K562 (cell line): Measurements from ENCODE around the gene NLRP6. TPM values are rescaled to one million over a fixed set of nuclear protein-coding genes. Genes with fewer than 3 reads are reported as not detected.

Experiments used
- CHCHD3 ChIP-seq: fragments of 250-450 bp; sonication (Bioruptor Pico); IDR thresholded peaks from 2 replicates; pipeline ENCODE4 v2.1.2; 2022; ENCODE audit warnings: mild to moderate bottlenecking
- CTBP1 ChIP-seq: fragments of 450-650 bp; IDR thresholded peaks from 2 replicates; pipeline ENCODE4 v1.6.1; 2016; ENCODE audit warnings: borderline replicate concordance
- ETV5 ChIP-seq: sonication (generic); formaldehyde crosslinking; IDR thresholded peaks from 2 replicates; pipeline ENCODE4 v1.4.0; 2020; ENCODE audit warnings: low read depth, mild to moderate bottlenecking, missing genetic modification reagents
- KAT8 ChIP-seq: fragments of 450-650 bp; IDR thresholded peaks from 2 replicates; pipeline ENCODE4 v1.6.1; 2016; ENCODE audit warnings: low read depth, mild to moderate bottlenecking
- MAZ ChIP-seq, 2 experiments: fragments of 450-650 bp in 1 of 2; sonication (generic) in 1 of 2; formaldehyde crosslinking; IDR thresholded peaks in 1 of 2; conservative IDR thresholded peaks in 1 of 2; 2 replicates each; pipeline versions ENCODE4 v1.4.0 to v1.5.0; 2020; ENCODE audit warnings: mild to moderate bottlenecking in 1 of 2, missing genetic modification reagents in 1 of 2
- MYNN ChIP-seq, 2 experiments: sonication (generic); formaldehyde crosslinking in 1 of 2; IDR thresholded peaks; 2 replicates each; pipeline versions ENCODE4 v1.5.0 to v1.6.1; 2016 to 2020; ENCODE audit warnings: antibody characterized with exemption in 1 of 2, missing genetic modification reagents in 1 of 2
- POLR2AphosphoS2 ChIP-seq: IDR thresholded peaks from 2 replicates; pipeline ENCODE4 v1.6.1; 2012; ENCODE audit warnings: low read length, improper control_type of control experiment
- POLR2H ChIP-seq: IDR thresholded peaks from 2 replicates; pipeline ENCODE4 v1.6.1; 2016; ENCODE audit warnings: missing genetic modification characterization, low read depth, mild to moderate bottlenecking, control low read depth, missing compliant biosample characterization, moderate library complexity
- PRMT5 ChIP-seq: sonication (generic); formaldehyde crosslinking; IDR thresholded peaks from 2 replicates; pipeline ENCODE4 v1.5.0; 2020; ENCODE audit warnings: missing genetic modification reagents
- SP1 ChIP-seq: sonication (generic); formaldehyde crosslinking; IDR thresholded peaks from 2 replicates; pipeline ENCODE4 v1.8.1; 2022; ENCODE audit warnings: mild to moderate bottlenecking, missing genetic modification reagents
- SPI1 ChIP-seq: IDR thresholded peaks from 2 replicates; pipeline ENCODE4 v1.6.1; 2011; ENCODE audit warnings: low read depth, low read length, control low read depth, borderline replicate concordance
- TOE1 ChIP-seq, 2 experiments: fragments of 450-650 bp in 1 of 2; sonication (generic) in 1 of 2; formaldehyde crosslinking in 1 of 2; IDR thresholded peaks; 2 replicates each; pipeline versions ENCODE4 v1.7.1 to v1.8.0; 2016 to 2022; ENCODE audit warnings: borderline replicate concordance in 2 of 2, mild to moderate bottlenecking in 2 of 2, antibody characterized with exemption in 1 of 2, inconsistent platforms in 1 of 2, low read depth in 1 of 2, missing genetic modification reagents in 1 of 2, moderate library complexity in 1 of 2
- ZNF347 ChIP-seq: fragments of 450-650 bp; formaldehyde crosslinking; IDR thresholded peaks from 2 replicates; pipeline ENCODE4 v1.4.0; 2020; ENCODE audit warnings: low read depth, mild to moderate bottlenecking, moderate library complexity
- polyA plus RNA-seq, 8 experiments: library from polyadenylated mRNA; depleted of rRNA in 4 of 8; stranded (reverse) in 5 of 8; unstranded in 3 of 8; fragments of >200 nt; fragmentation: Nextera tagmentation in 2 of 8; fragmentation: Illumina TruSeq in 1 of 8; extraction: Ambion mirVana in 2 of 8; extraction: Trizol in 1 of 8; gene quantifications; 2 replicates each; pipeline versions ENCODE4 v1.2.1 to v1.2.3, GENCODE V29; 2011 to 2014; ENCODE audit warnings: inconsistent platforms in 1 of 8, missing spikeins in 1 of 8
- total RNA-seq, 7 experiments: library from RNA; depleted of rRNA in 6 of 7; stranded (reverse); fragments of >200 nt in 6 of 7; fragmentation: Illumina TruSeq in 2 of 7; extraction: Trizol in 2 of 7; gene quantifications; 2 replicates each; pipeline versions ENCODE4 v1.2.1 to v1.2.3, GENCODE V29; 2011 to 2021; ENCODE audit warnings: low replicate concordance in 1 of 7
- TF ChIP-seq, protein P1 (sequence below): sonication (generic); formaldehyde crosslinking; IDR thresholded peaks from 2 replicates; pipeline ENCODE4 v1.4.0; 2020; ENCODE audit warnings: mild to moderate bottlenecking, missing genetic modification reagents
- TF ChIP-seq, protein P2 (sequence below), 2 experiments: IDR thresholded peaks; 2 replicates each; pipeline ENCODE4 v1.6.1; 2012; ENCODE audit warnings: improper control_type of control experiment in 2 of 2, low read depth in 2 of 2, low read length in 2 of 2, borderline replicate concordance in 1 of 2
- TF ChIP-seq, protein P3 (sequence below): fragments of 450-650 bp; formaldehyde crosslinking; IDR thresholded peaks from 2 replicates; pipeline ENCODE4 v1.4.0; 2020; ENCODE audit warnings: mild to moderate bottlenecking, mixed read lengths
- TF ChIP-seq, protein P4 (sequence below): fragments of 450-650 bp; formaldehyde crosslinking; IDR thresholded peaks from 2 replicates; pipeline ENCODE4 v1.4.0; 2020; ENCODE audit warnings: mild to moderate bottlenecking, moderate library complexity

Gene NLRP6
- total and polyA plus RNA-seq, 9 of the 15 experiments (the other 6 are each of a cell fraction or from before 2014, with no cell fraction given): 0.03 to 0.18 (median 0.15) TPM; not detected in 5

DNA sequence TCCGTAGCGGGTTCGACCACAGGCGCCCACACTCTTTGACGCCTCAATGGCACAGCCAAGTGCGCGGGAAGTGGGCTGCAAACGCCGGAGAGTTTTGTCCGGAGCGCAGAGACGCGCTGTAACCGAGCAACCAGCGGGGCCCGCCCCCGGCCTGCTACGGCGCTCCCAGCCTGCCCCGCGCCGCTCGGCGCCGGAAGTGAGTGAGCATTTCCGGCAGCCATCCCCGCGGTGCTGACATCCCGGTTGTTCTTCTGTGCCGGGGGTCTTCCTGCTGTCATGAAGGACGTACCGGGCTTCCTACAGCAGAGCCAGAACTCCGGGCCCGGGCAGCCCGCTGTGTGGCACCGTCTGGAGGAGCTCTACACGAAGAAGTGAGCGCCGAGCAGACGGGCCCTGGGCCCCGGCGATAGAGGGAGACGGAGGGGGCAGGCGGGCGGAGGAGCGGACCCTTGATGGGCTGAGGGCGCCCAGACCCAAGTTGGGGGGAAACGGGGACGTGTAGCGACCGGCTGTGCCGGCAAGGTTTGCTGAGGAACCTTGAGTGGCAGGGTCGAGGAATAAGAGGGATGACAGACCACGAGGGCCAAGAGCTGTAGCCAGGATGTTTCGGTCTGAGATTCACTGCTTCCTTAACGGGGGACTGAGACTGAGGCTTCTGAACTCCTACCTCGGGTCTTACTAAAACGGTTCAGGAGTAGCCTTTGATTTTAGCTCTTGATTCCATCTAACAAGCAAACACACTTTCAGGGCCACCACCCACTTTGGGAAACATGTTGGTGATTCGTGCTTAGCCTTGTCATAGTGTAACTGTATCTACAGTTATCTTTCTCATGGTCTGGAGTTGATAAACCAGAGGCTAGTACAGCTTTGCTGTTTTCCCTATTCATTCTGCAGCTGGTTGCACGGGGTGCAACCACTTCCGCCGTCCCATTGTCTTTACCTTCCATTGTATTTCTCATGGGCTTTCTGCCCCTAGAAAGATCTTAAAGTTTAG is 41.1 kb upstream of the NLRP6 start, which contains the start of gene PSMD13 (continued):
- TF ChIP-seq, protein P1, sequence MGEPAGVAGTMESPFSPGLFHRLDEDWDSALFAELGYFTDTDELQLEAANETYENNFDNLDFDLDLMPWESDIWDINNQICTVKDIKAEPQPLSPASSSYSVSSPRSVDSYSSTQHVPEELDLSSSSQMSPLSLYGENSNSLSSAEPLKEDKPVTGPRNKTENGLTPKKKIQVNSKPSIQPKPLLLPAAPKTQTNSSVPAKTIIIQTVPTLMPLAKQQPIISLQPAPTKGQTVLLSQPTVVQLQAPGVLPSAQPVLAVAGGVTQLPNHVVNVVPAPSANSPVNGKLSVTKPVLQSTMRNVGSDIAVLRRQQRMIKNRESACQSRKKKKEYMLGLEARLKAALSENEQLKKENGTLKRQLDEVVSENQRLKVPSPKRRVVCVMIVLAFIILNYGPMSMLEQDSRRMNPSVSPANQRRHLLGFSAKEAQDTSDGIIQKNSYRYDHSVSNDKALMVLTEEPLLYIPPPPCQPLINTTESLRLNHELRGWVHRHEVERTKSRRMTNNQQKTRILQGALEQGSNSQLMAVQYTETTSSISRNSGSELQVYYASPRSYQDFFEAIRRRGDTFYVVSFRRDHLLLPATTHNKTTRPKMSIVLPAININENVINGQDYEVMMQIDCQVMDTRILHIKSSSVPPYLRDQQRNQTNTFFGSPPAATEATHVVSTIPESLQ (CRISPR knock-in tag): 0 out of 2 replicates have a peak, but pooled peaks have one; percentile 50
- TF ChIP-seq SP1 (CRISPR knock-in tag) (peak; percentile 79), TOE1 (IDR thresholded peaks at IDR 0.05; ENCODE audit: borderline replicate concordance) (peak; percentile 9; the same call in 1 of the 2 replicates), TOE1 (CRISPR knock-in tag; IDR thresholded peaks at IDR 0.05; ENCODE audit: borderline replicate concordance, low read depth) (peak; percentile 16; the same call in 1 of the 2 replicates), ZNF347 (CRISPR knock-in tag) (no peak), KAT8 (no peak), CHCHD3 (CRISPR knock-in tag) (no peak), POLR2AphosphoS2 (peak; percentile 40; the same call in 1 of the 2 replicates), ETV5 (CRISPR knock-in tag) (peak; percentile 89), POLR2H (tag) (0 out of 2 replicates have a peak, but pooled peaks have one; percentile 7), MAZ (CRISPR knock-in tag; conservative IDR thresholded peaks at IDR 0.05 in 1 of 2, IDR thresholded peaks at IDR 0.05 in 1 of 2) (peak; percentile 55 to 65; a peak in 3 of 4 replicates), MYNN (IDR thresholded peaks at IDR 0.05) (no peak), MYNN (CRISPR knock-in tag; IDR thresholded peaks at IDR 0.05) (no peak), SPI1 (0 out of 2 replicates have a peak, but pooled peaks have one; percentile 38), CTBP1 (peak; percentile 45; the same call in 1 of the 2 replicates), PRMT5 (CRISPR knock-in tag) (no peak)
- TF ChIP-seq, protein P2, sequence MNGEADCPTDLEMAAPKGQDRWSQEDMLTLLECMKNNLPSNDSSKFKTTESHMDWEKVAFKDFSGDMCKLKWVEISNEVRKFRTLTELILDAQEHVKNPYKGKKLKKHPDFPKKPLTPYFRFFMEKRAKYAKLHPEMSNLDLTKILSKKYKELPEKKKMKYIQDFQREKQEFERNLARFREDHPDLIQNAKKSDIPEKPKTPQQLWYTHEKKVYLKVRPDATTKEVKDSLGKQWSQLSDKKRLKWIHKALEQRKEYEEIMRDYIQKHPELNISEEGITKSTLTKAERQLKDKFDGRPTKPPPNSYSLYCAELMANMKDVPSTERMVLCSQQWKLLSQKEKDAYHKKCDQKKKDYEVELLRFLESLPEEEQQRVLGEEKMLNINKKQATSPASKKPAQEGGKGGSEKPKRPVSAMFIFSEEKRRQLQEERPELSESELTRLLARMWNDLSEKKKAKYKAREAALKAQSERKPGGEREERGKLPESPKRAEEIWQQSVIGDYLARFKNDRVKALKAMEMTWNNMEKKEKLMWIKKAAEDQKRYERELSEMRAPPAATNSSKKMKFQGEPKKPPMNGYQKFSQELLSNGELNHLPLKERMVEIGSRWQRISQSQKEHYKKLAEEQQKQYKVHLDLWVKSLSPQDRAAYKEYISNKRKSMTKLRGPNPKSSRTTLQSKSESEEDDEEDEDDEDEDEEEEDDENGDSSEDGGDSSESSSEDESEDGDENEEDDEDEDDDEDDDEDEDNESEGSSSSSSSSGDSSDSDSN (IDR thresholded peaks at IDR 0.05; ENCODE audit: borderline replicate concordance in 1 of 2, low read depth in 2 of 2, low read length in 2 of 2): peak in 1 of 2 experiments; percentile 48; a peak in 1 of 4 replicates
- TF ChIP-seq, protein P3, sequence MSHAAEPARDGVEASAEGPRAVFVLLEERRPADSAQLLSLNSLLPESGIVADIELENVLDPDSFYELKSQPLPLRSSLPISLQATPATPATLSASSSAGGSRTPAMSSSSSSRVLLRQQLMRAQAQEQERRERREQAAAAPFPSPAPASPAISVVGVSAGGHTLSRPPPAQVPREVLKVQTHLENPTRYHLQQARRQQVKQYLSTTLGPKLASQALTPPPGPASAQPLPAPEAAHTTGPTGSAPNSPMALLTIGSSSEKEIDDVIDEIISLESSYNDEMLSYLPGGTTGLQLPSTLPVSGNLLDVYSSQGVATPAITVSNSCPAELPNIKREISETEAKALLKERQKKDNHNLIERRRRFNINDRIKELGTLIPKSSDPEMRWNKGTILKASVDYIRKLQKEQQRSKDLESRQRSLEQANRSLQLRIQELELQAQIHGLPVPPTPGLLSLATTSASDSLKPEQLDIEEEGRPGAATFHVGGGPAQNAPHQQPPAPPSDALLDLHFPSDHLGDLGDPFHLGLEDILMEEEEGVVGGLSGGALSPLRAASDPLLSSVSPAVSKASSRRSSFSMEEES (CRISPR knock-in tag): no peak
- TF ChIP-seq, protein P4, sequence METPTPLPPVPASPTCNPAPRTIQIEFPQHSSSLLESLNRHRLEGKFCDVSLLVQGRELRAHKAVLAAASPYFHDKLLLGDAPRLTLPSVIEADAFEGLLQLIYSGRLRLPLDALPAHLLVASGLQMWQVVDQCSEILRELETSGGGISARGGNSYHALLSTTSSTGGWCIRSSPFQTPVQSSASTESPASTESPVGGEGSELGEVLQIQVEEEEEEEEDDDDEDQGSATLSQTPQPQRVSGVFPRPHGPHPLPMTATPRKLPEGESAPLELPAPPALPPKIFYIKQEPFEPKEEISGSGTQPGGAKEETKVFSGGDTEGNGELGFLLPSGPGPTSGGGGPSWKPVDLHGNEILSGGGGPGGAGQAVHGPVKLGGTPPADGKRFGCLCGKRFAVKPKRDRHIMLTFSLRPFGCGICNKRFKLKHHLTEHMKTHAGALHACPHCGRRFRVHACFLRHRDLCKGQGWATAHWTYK (CRISPR knock-in tag): 0 out of 2 replicates have a peak, but pooled peaks have one; percentile 43
